ENCODE data around the gene FARP1.

FARP1 gene

DNA sequence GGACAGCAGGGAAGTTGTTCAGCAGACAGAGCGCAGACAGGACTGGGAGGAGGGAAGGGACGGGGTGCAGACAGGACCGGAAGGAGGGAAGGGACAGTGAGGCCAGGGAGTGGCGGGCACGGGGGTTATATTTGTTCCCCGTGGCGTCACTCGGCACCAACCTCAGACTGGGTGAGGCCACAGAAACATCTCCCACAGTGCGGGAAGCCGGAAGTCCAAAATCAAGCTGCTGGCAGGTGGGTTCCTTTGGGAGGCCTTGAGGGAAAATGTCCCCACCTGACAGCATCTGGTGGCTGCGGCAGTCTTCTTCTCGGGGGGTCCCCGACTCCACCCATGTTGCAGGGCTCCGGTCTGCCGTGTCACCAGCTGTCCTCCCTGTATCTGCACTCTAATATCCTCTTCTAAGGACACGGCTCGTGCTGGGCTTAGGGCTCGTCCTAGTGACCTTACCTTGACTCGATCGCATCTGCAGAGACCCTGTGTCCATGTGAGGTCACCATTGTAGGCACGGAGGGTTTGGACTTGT is 301.0 kb downstream of the FARP1 start:
- no peak for DNase-seq (ENCODE audit: low spot score)

DNA sequence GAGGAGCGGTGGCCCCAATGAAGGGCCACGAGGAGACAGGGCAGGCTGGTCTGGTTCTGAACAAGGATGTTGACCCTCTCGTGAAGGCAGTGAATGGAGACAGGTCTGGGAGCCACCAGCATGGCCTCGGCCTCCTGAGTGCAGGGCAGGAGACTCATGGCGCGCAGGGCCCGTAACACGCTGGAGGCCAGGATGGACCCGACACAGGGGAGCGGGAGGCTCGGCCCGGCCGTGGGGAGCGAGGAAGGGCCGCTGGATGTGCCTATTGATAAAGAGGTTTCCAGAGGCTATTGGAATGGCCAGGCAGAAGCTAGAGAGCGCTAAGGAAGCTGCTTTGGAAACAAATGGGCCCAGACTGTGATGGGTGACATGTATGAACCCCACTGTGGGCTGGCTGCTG is 301.5 kb downstream of the FARP1 start:
- no peak for DNase-seq (ENCODE audit: low spot score)

DNA sequence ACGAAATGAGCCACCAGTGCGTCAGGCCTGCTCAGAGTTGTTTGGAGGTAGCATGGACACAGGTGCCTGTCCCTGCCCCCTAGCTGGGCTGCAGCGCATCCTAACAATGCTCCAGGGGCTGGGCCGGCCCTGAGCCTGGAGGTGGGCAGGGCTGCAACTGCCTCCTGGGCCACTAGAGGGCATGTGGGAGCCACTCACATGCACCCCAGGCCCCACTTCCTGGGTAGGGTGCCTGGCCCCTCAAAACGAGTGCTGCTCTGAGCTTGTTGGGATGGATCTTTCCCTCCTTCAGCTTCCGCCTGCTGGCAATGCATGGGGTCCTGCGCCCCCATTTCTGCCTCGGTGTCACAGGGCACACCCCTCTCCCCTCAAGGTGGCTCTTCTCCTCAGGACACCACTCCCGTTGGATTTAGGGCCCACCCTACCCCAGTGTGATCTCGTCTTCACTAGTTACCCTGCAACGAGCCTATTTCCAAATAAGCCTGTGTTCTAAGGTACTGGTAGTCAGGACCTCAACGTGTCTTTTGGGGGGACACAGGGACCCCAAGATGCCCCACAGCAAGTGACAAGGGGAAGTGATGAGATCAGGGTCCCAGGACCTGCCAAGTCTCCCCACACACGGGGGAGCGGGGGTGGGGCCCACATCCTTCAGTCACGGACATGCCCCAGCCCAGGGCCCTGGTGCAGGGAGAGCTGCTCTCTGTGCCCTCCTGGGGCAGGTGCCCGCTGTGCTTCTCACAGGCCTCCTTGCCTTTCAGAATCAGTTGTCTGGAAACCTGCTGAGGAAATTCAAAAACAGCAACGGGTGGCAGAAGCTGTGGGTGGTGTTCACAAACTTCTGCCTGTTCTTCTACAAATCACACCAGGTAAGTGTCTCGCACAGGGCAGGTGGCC is 302.7 kb downstream of the FARP1 start:
- peak; percentile 67 for DNase-seq (ENCODE audit: low spot score)

DNA sequence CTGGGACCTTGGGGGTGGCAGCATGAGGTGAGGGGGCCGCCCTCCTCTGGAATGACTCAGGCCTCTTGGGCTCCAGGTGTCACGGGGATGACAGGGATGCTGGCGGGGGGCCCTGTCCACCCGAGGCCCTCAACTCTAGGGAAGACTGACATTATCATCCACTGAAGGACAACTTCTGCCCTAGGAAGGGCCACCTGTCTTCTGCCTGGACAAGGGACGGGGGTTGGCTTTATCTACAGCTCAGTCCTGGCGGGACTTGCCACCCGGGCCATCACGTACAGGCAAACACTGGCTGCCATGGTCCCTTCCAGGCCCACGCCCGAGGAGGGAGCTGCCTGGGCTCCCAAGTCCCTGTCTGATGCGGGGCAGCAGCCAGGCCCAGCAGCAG is 303.3 kb downstream of the FARP1 start:
- no peak for DNase-seq (ENCODE audit: low spot score)

DNA sequence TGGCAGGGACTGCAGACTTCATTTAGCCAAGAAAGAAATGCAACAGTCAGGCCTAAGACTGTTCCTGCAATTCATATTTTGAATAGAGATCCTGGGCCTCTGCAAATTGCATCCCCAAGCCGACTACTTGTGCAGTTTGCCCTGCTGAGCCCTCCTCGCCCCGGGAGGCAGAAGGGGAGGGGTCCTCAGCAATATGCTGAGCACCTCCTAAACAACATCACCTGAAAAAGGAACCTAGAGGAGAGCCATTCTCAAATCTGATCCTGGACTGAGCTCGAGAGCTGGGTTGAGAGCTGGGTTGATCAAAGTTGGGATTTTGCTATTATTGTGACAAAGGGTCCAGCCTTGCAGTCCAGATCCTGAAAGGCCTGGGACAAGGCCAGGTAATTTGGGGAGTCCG is 304.2 kb downstream of the FARP1 start:
- DNase-seq (ENCODE audit: low spot score), result no peak

DNA sequence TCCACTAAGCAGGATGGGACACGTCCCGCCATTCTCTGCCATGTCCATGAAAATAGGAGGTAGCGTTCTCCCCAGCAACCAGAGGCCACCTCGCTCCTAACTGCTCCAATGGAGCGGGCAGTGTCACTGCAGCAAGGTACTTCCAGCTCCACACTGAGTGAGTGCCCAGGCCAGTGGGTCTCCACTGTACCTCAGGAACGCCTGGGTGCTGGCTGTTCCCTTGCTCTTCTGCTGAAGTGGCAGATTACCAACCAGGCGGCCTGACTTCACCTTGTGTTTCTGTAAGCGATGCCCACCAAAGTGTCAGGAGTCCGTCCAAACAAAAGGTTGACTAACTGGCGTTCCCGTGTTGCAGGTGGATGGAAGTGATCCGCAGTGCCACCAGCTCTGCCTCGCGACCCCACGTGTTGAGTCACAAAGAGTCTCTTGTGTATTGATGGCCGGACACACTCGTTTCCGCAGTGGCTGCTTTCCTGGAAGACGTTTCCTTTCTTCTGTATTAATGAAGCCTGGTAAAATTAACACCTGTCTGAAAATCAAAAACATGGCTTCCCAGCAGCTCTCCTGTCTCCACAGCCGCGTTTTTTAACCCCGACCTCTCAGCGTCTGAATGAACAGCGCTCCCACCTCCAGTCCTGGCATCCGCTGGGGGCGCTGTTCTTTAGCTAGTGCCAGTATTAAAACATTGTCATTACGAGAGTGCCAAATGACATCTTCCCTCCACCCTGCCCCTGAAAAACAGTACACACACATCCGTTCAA is 305.2 kb downstream of the FARP1 start:
- no peak for DNase-seq (ENCODE audit: low spot score)

DNA sequence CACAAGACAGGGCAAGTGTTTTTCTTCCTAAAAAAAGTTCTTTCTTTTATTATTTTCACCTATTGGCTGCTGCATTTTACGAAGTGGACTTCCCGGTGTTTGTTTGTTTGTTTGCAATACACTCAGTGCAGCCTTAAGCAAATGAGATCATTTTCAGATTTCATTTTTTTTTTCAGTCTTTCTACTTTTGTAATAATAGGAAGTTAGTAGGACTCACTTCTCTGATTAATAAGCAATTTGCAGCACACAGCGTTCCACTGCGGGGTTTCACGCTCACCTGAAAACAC is 305.7 kb downstream of the FARP1 start:
- no peak for DNase-seq (ENCODE audit: low spot score)

DNA sequence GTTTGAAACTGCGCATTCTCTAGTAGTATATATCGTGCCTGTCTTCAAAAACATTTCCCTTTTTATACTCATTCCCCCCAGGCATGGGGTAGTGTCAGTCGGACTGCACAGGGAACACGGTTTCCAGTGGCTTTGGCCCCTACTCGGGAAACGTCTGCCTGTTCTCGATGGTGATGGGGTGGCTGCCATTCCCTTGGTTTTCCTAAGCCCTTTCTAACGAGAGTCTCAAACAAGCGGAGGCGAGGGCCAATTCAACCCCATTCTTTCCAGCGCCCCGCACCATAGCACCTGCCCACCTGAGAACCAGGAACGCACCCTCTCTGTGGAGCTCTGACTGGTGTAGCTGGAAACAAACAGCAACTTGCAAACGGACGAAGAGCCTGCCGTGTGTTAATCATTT is 306.4 kb downstream of the FARP1 start:
- DNase-seq (ENCODE audit: low spot score), result no peak

DNA sequence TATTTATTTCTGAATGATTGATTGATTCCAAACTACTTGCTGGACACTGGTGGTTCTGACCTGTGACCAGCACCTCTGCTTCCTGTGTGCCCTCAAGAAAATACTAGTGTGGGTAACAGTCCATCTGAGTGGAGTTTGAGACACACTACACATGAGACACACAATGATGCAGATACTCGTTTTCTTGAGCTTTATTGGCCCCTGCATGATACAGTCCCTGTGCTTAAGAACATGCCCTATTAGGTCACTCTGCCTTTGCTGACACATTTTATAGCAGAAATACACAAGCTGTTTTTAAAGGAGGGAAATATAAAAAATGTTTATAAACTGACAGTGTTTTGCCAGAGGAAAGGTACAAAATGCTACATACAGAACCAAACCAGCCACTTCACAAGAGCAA is 307.1 kb downstream of the FARP1 start:
- DNase-seq (ENCODE audit: low spot score), result no peak

DNA sequence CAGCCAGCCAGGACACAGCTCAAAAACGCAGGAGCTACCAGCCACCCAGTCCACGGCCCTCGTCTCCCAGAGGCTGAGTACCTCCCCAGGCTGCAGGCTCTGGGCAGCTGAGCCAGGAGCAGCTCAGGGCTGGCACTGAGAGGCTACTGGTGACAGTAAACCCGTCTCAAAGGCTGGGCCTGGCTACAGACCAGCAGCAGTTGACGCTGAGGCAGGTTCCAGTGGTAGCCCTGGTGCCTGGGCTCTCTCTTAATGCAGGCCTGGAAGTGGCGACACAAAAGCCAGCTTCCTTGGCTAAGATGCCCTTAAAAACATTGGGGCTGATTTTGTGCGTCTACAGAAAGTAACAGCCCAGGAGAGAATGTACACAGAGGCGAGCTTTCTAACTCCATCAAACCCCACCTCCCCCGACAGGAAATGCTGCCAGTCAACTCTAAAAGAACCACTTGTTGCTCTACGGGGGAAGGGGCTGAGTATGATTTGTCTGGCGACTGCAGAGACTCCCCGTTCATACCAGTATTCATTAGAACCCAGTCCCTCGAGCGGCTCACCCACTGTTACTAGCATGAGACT is 307.7 kb downstream of the FARP1 start:
- no peak for DNase-seq (ENCODE audit: low spot score)

DNA sequence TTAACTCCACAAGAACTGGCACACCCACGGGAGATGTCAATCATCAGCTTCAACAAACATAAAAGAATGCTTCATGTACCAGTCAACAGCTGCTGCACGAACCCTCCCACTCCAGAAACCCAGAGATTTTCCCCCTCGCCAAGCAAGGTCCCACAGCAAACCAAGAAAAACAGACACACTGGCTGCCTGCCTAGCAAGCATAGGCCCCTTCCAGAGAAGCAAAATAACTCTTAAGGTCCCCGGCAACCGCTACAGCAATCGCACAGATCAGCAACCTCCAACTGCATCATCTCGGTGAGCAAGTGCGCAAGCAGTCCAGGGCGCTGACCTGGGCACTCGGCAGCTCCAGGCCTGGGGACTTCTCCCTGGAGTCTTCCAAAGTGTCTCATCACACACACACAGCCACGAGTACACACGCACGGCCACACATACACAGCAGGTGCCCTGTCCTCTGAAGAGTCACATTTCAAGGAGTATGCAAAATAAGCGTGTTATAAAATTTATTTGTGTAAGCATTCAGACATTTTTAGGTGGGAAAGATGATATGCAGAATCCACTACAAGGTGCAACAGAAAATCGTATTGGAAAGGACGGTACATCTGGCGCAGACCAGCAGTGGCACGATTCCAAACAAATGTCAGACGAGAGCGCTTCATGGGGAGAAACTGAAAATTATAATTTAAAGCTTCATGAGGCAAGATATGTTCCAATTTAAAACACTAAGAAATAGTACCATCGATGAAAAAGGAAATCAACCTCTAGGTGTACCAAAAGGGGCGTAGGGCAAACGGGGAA is 309.0 kb downstream of the FARP1 start:
- no peak for DNase-seq (ENCODE audit: low spot score)

DNA sequence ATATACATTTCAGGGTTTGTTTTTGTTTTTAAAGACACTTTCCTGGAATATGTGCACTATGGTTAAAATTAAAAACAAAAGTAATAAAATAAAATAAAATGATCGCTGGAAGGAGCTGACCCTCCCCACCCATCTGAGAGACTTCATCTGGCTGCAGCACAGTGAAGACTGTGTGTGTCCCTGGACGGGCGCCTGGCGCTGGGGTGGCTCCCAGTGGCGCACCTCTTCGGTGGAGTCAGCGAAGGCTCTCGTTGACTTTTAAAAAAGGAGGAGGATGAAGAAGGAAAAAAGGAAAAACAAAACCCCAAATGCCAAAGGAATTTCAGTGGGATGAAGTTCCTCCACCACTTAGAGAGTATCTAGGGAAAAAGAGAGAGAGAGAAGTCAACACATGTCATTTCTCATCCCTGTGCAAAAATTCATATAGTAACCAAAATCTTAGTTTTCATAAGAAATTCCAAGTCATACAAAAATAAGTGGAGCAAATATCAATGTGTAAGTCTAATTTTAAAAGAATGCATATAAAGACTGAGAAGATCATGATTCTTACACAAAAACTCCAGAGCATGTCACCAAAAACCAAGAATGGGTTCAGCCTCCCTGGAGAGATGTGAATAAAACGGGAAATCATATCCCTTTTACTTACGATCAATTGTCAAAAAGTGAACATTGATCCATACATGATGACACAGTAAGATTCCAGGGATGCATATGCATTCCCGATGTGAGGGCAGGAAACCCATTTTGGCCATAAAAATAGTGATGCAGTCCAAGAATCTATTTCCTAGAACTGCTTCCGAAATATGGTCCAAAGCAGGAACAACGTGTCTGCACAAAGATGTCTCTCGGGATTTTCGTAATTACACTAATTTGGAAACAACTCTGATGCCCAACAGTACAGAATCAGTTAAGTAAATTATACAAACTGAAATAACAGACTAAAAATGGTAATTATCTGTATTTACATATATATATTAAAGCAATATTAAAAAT is 310.3 kb downstream of the FARP1 start:
- DNase-seq (ENCODE audit: low spot score), result no peak

DNA sequence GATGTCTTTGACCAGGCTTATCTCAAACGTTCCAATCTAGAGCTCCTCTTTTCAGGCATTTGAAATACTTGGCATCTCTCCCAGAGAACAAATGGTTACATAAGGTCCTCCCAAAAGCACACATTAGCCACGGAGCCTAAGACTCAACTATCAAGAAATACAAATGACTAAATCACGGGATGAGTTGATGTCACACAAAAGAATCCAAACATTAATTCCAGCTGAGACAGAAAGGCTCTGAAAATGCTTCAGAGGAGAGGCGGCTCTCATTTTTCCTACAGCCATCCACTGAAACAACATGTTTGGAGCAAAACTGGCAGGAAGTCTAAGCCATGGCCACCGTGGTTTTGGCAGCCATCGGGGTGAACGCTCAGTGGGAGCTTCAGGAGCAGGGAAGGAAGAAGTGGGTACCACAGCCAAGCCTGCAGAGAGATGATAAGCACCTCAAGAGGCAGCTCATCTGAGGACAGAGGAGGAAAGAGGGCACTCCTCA is 311.5 kb downstream of the FARP1 start:
- DNase-seq (ENCODE audit: low spot score), result no peak

DNA sequence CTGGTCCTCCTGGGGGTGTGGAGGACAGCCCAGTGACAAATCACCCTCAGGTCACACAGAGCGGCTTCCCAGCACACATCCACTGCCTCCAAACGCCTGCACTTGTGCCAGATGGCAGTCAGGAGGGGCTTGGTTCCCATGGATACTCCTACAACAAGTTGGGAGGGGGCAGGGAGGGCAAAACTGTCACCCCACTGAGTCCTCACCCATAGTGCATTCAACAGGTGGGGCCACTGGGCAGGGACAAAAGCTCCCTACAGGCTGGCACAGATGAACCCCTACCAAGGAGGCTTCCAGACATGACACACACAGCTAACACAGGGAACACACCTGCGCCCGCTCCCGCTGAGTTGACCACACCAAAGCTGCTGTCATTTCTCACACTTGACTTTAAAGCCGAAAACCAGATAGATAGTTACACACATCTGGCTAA is 313.5 kb downstream of the FARP1 start:
- no peak for DNase-seq (ENCODE audit: low spot score)

DNA sequence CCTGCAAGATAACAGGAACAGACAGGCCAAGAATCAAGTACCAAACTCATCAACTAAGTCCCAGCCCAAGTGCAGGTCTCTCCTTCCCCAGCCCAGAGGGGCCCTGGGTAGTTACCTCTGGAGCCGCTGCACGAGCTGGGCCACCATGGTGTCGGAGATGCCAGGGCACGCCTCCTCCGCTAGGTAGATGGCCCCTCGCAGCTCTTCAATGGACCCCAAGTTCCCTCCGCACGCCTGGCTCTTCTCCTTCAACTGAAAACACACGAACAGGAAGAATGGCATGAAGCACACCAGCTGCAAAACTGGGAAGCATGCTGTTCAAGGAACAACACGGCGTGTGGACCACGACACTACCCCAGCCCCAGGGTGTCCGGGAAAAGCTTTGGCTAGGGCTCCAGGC is 314.2 kb downstream of the FARP1 start:
- no peak for DNase-seq (ENCODE audit: low spot score)

DNA sequence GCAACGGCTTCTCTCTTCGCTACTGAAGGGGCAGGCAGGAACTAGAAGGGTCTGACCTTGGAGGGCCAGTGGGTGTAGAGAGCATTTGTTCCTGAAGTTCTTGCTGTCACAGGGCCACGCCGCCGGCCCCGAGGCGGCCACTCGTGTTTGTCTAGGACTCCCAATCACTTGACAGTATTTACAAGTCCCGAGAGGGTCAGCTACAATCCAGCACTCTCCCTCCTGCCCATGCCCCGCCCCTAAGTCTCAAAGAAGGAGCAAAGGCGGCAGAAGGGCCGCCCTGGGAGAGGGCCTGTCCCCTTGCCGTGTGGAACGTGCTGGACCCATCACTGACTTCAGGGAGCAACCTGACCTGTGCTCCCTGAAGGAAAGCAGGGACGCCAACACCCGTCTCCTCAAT is 315.5 kb downstream of the FARP1 start:
- DNase-seq (ENCODE audit: low spot score), result no peak

DNA sequence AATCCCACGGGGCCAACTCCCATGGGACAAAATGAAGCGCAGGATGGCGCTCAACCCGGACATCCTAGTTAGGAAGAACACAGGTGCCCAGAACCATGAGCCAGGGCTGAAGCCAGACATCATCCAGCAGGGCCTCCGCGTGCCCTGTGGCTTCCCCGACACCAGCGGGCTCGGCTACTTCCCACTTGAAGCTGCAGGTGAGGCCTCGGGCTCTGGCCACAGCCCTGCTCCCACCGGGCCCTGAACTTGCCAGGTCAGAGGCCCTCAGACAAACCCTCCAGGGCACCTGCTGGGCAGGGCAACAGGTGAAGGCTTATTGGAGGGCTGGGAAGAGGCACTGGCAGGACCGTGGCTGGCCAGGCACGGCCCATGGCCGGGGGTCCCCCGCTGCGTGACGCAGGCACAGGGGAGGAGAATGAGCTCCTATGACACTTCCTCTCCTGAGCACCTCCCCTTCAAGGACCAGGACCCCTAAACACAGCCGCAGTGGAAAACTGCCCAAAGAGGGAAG is 316.3 kb downstream of the FARP1 start:
- no peak for DNase-seq (ENCODE audit: low spot score)

DNA sequence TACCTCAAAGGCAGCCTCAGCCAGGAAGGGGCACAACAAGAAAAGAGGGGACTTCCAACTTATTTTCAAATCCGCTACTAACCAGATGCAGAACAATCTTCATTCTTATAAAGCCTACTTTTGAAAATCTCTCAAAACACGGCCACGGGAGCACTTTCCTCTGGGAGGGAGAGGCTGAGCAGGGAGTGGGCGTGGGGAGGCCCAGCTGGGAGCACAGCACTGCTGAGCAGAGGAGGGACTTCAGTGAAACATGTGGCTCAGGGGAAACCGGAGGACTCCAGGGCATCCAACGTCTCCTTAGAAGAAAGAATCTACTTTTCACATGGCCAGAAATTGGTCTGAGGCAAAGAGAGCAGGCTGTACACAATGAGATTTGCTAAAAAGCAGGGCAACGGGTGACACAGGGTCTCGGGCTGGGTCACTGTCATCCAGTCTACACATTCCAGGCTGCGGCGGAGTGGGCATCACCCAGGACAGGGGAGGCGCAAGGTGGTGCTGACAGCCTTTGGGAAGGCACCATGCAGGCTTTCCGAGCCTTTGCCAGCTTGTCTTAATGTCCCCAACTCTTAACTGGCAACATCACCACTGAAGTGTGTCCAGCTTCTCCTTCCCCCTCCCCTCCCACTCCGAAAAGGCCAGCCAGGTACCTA is 317.0 kb downstream of the FARP1 start:
- no peak for DNase-seq (ENCODE audit: low spot score)

DNA sequence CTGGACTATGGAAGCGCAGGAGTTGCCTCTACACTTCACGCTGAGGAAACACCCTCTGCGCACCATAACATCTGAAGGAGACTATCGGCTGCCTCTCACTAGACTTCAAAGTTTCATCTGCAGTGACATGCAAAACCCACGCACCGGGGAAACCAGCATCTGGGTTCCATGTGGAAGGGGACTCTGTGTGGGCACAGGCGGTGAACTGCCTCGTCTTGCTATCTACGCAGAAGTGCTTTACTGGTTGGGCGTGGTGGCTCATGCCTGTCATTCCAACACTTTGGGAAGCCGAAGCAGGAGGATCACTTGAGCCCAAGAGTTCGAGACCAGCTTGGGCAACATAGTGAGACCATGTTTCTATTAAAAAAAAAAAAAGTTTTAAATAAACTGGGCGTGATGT is 317.6 kb downstream of the FARP1 start:
- no peak for DNase-seq (ENCODE audit: low spot score)

Measured in SW480 (cell line).